VCaP (cell line): ENCODE measurements around the gene IL18R1.

Experiments used
- H3K27ac ChIP-seq: fragments of 450-650 bp; 2 replicates; pipeline ENCODE4 v1.5.1; 2017
- TF ChIP-seq, protein P1 (sequence below): fragments of 450-650 bp; conservative IDR thresholded peaks from 2 replicates; pipeline ENCODE4 v1.5.1; 2017; ENCODE audit warnings: mild to moderate bottlenecking, moderate library complexity

The IL18R1 gene

GRCh38 chr2:102365763-102366162, 10.2 kb downstream of the IL18R1 start:
- no peak overlapping the region for H3K27ac ChIP-seq
- TF ChIP-seq, protein P1, sequence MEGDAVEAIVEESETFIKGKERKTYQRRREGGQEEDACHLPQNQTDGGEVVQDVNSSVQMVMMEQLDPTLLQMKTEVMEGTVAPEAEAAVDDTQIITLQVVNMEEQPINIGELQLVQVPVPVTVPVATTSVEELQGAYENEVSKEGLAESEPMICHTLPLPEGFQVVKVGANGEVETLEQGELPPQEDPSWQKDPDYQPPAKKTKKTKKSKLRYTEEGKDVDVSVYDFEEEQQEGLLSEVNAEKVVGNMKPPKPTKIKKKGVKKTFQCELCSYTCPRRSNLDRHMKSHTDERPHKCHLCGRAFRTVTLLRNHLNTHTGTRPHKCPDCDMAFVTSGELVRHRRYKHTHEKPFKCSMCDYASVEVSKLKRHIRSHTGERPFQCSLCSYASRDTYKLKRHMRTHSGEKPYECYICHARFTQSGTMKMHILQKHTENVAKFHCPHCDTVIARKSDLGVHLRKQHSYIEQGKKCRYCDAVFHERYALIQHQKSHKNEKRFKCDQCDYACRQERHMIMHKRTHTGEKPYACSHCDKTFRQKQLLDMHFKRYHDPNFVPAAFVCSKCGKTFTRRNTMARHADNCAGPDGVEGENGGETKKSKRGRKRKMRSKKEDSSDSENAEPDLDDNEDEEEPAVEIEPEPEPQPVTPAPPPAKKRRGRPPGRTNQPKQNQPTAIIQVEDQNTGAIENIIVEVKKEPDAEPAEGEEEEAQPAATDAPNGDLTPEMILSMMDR: no peak

- TF ChIP-seq, protein P1: no peak
- no peak overlapping the region for H3K27ac ChIP-seq
Measured at GRCh38 chr2:102366406-102367112, 11.0 kb downstream of the IL18R1 start.

GRCh38 chr2:102367331-102367971, 11.9 kb downstream of the IL18R1 start:
- H3K27ac ChIP-seq: no peak overlapping the region
- TF ChIP-seq, protein P1: no peak

DNA sequence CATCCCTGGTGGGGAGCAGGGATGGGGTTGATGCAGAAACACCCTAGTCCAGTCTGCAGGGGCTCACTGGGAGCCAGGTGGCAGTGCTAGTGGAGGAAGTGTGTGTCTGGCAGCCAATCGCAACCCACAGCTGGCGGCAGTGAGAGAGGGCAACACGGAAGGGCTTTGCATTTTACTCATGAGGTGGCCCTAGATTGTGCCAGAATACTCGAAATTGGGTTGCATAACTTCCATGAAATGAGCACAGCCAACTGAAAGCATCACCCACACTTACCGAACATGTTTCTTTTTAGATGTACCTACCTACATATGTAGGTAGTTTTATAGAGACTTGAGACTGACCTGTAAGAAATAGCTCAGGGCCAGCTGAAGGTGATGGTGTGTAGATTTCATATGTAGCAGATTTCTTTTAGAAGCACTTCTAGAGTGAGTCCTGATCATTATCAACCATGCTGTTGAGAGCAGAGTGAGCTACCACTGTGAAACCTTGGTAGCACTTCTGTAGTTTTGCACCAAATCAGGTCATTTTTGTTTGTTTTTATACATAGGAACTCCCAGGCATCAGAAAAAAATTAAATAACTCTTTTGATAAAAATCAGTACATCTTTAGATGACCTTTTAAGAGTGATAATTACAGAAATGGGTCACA, 13.0 kb downstream of the IL18R1 start:
- no peak overlapping the region for H3K27ac ChIP-seq
- TF ChIP-seq, protein P1: no peak

DNA sequence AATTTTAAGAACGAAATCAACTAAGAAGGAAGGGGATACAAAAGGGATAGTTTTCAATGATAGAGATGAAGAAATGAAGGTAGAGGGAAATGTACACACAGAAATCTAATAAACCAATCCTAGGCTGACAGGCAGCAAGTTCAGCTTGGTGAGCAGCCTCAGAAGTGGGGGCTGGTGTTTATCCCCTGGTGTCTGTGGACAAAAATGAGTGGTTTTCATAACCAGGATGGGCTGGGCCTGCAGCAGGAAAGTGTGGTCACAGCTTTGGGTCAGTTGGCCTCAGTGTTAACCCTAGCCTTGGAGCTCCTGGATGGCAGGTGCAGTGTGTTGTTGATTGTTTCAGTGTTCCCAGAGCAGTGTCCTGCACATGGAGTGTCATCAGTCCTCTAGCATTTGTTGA, 14.3 kb downstream of the IL18R1 start:
- H3K27ac ChIP-seq: no peak overlapping the region
- TF ChIP-seq, protein P1: no peak

DNA sequence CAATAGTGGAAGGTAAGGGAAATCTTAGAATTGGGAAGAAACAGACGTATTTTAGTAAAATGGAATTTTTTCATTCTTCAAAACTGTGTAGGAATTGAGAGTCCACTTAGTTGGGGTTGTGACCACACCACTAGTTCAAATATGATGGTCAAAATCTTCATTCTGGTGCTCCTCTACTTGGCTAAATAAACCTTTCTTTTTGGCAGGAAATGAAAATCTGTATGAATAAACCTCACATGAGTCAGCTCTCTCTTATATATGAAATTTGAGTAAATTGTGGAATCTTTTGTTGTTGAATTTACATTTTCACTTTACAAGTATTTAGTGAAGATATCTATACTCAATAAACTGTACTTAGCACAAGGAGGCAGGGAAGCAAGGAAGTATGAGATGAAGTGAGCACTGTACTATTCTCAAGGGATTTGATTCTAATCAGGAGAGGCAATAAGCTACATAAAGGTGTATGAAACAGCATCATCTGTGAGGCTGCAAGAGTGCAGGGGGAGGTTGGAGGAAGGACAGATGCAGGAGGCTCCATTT, 20.5 kb downstream of the IL18R1 start:
- H3K27ac ChIP-seq: no peak overlapping the region
- TF ChIP-seq, protein P1: no peak

DNA sequence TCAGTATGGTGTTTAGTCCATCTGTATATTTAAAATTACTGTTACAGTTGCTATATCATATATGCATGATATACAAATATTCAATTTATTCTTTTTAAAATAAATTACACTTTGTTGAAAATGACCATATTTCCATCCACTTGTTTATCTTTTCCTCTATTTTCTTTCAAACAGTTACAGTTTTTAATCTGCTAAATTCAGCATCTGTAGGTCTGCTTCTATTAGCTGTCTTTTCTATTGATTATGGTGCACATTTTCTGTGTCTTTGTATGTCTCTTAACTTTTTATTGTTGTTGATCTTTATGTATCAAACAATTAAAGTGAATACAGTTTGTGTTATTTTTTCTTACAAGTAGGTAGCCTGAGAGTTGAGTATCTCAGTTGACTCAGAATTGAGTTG, 28.1 kb downstream of the IL18R1 start:
- H3K27ac ChIP-seq: no peak overlapping the region
- TF ChIP-seq, protein P1: no peak
